ENCODE results near the gene D2HGDH. TPM values are rescaled to one million over a fixed set of nuclear protein-coding genes. Genes with fewer than 3 reads are reported as not detected.
A peak's percentile ranks its signal among the peaks of the same experiment; 100 is the strongest.

Gene D2HGDH
- total and polyA plus RNA-seq, 7 experiments from 2014 or later, result 3.5 to 49.8 (median 32.5) TPM

GRCh38 chr2:241734208-241734466, 293 bp upstream of the D2HGDH start:
- Histone ChIP-seq H3K27me3 (ENCODE audit: control insufficient read depth in 2 of 2, insufficient read depth in 2 of 2, low read length in 2 of 2) (no peaks in the 10 kb centered on the region), H3K27ac (ENCODE audit: low read depth, low read length) (peak overlapping the region; percentile 67), H3K9me3 (ENCODE audit: control insufficient read depth in 2 of 3, low read length in 3 of 3) (no peaks in the 10 kb centered on the region), H3K4me1 (ENCODE audit: control insufficient read depth in 2 of 2, insufficient read depth in 2 of 2, low read length in 2 of 2) (peaks cover 6 to 8% of the 10 kb centered on the region in 2 donors), H3K36me3 (ENCODE audit: control insufficient read depth in 2 of 3, insufficient read depth in 3 of 3, low read length in 3 of 3) (peaks cover 0 to 12% (median 0%) of the 10 kb centered on the region in 3 experiments), H3K4me3 (ENCODE audit: low read length) (peak overlapping the region; percentile 88)
- Mint-ChIP-seq H3K27ac (peak overlapping the region in 1 of 9 donors; percentile 36), H3K36me3 (peaks cover 0 to 5% (median 0%) of the 10 kb centered on the region in 5 donors), H3K27me3 (no peaks in the 10 kb centered on the region), H3K9me3 (no peaks in the 10 kb centered on the region), H3K4me3 (peak overlapping the region in 8 of 10 donors; percentile 53 to 82 (median 71)), H3K4me1 (peaks cover 9 to 49% (median 38%) of the 10 kb centered on the region in 7 donors)
- no peak for ATAC-seq
- ChIA-PET POLR2A (interaction anchor here (0.7 to 1.8 kb wide), 5 partner anchors 33 to 147 kb away, joined by 3 to 22 read pairs (median 3); partner anchors contain the start of genes DTYMK and ING5), CTCF (interaction anchor here (1.3 to 1.5 kb wide), 3 partner anchors 32 to 883 kb away, joined by 3 to 5 read pairs (median 4); partner anchors contain the start of gene ING5)
- DNase-seq, result no peak
- intact Hi-C loops (cut with micrococcal nuclease), result loop anchor here (1.0 to 10.0 kb wide), 13 partner anchors 32 to 1297 kb away; partner anchors contain the start of genes DTYMK (in 2 of the 2), FARP2 (in 2 of the 2), ING5 (in 2 of the 2) and STK25 (in 2 of the 2)

- peaks cover 0 to 12% (median 0%) of the 10 kb centered on the region in 3 experiments for H3K36me3 ChIP-seq (ENCODE audit: control insufficient read depth in 2 of 3, insufficient read depth in 3 of 3, low read length in 3 of 3)
- intact Hi-C loops (cut with micrococcal nuclease), result loop anchor here in 1 of 2 donors (10.0 kb wide), 1 partner anchor 1171 kb away; the partner anchor contains the start of genes DUSP28 and RNPEPL1
- no peaks in the 10 kb centered on the region for H3K9me3 ChIP-seq (ENCODE audit: control insufficient read depth in 2 of 3, low read length in 3 of 3)
- Mint-ChIP-seq H3K27ac (peak overlapping the region in 8 of 9 donors; percentile 1 to 79 (median 68)), H3K4me1 (peaks cover 9 to 59% (median 39%) of the 10 kb centered on the region in 7 donors), H3K36me3 (peaks cover 0 to 5% (median 0%) of the 10 kb centered on the region in 5 donors), H3K9me3 (no peaks in the 10 kb centered on the region), H3K27me3 (no peaks in the 10 kb centered on the region), H3K4me3 (peak overlapping the region; percentile 79 to 89 (median 84))
- ATAC-seq, result no peak
- H3K27ac ChIP-seq (ENCODE audit: low read depth, low read length), result no peak overlapping the region
- DNase-seq, result no peak
- H3K4me1 ChIP-seq (ENCODE audit: control insufficient read depth in 2 of 2, insufficient read depth in 2 of 2, low read length in 2 of 2), result peaks cover 21 to 22% of the 10 kb centered on the region in 2 donors
- H3K27me3 ChIP-seq (ENCODE audit: control insufficient read depth in 2 of 2, insufficient read depth in 2 of 2, low read length in 2 of 2), result no peaks in the 10 kb centered on the region
- ChIA-PET POLR2A (interaction anchor here (1.0 to 1.2 kb wide), 2 partner anchors 34 to 133 kb away, joined by 3 to 5 read pairs; partner anchors contain the start of gene ING5), CTCF (no interaction called here)
- no peak overlapping the region for H3K4me3 ChIP-seq (ENCODE audit: low read length)
These were observed 1.7 kb downstream of the D2HGDH start for GRCh38 chr2:241736111-241736510.

- Mint-ChIP-seq H3K4me3 (peak overlapping the region in 5 of 10 donors; percentile 6 to 49 (median 36)), H3K27ac (peak overlapping the region in 1 of 9 donors; percentile 0)
- POLR2A ChIA-PET, result no interaction called here
These were observed 3.7 kb downstream of the D2HGDH start for GRCh38 chr2:241738040-241738686.

GRCh38 chr2:241739177-241739576, 4.7 kb downstream of the D2HGDH start:
- H3K9me3 ChIP-seq (ENCODE audit: control insufficient read depth in 2 of 3, low read length in 3 of 3), result no peaks in the 10 kb centered on the region
- no peaks in the 10 kb centered on the region for H3K9me3 Mint-ChIP-seq
- ChIA-PET CTCF (interaction anchor here (0.6 kb wide), 1 partner anchor 140 kb away, joined by 3 read pairs; no protein-coding TSS in a partner anchor), POLR2A (interaction anchor here (1.0 to 1.7 kb wide), 2 partner anchors 11 to 37 kb away, joined by 3 to 4 read pairs; partner anchors contain the start of gene ING5)
- H3K4me3 Mint-ChIP-seq, result peak overlapping the region in 1 of 10 donors; percentile 53
- no peak overlapping the region for H3K27ac ChIP-seq (ENCODE audit: low read depth, low read length)
- H3K4me1 ChIP-seq (ENCODE audit: control insufficient read depth in 2 of 2, insufficient read depth in 2 of 2, low read length in 2 of 2), result peaks cover 18 to 30% of the 10 kb centered on the region in 2 donors
- intact Hi-C loops (cut with micrococcal nuclease), result loop anchor here in 1 of 2 donors (10.0 kb wide), 1 partner anchor 1174 kb away; the partner anchor contains the start of genes DUSP28 and RNPEPL1
- H3K4me1 Mint-ChIP-seq, result peaks cover 9 to 40% (median 32%) of the 10 kb centered on the region in 7 donors
- peaks cover 0 to 5% (median 0%) of the 10 kb centered on the region in 5 donors for H3K36me3 Mint-ChIP-seq
- peaks cover 0 to 23% (median 0%) of the 10 kb centered on the region in 3 experiments for H3K36me3 ChIP-seq (ENCODE audit: control insufficient read depth in 2 of 3, insufficient read depth in 3 of 3, low read length in 3 of 3)
- no peaks in the 10 kb centered on the region for H3K27me3 Mint-ChIP-seq
- no peak overlapping the region for H3K27ac Mint-ChIP-seq
- H3K27me3 ChIP-seq (ENCODE audit: control insufficient read depth in 2 of 2, insufficient read depth in 2 of 2, low read length in 2 of 2), result no peaks in the 10 kb centered on the region
- no peak overlapping the region for H3K4me3 ChIP-seq (ENCODE audit: low read length)
- ATAC-seq (no peak), DNase-seq (no peak)

More at GRCh38 chr2:241738040-241738686, 3.7 kb downstream of the D2HGDH start:
- H3K36me3 ChIP-seq (ENCODE audit: control insufficient read depth in 2 of 3, insufficient read depth in 3 of 3, low read length in 3 of 3), result peaks cover 0 to 13% (median 0%) of the 10 kb centered on the region in 3 experiments
- no peaks in the 10 kb centered on the region for H3K27me3 Mint-ChIP-seq
- H3K4me3 ChIP-seq (ENCODE audit: low read length), result no peak overlapping the region
- CTCF ChIA-PET, result no interaction called here
- intact Hi-C loops (cut with micrococcal nuclease), result loop anchor here in 1 of 2 donors (10.0 kb wide), 1 partner anchor 1173 kb away; the partner anchor contains the start of genes DUSP28 and RNPEPL1
- peaks cover 9 to 47% (median 32%) of the 10 kb centered on the region in 7 donors for H3K4me1 Mint-ChIP-seq
- no peak overlapping the region for H3K27ac ChIP-seq (ENCODE audit: low read depth, low read length)
- DNase-seq (no peak), ATAC-seq (no peak)
- peaks cover 0 to 5% (median 0%) of the 10 kb centered on the region in 5 donors for H3K36me3 Mint-ChIP-seq
- H3K9me3 ChIP-seq (ENCODE audit: control insufficient read depth in 2 of 3, low read length in 3 of 3), result no peaks in the 10 kb centered on the region
- peaks cover 21 to 30% of the 10 kb centered on the region in 2 donors for H3K4me1 ChIP-seq (ENCODE audit: control insufficient read depth in 2 of 2, insufficient read depth in 2 of 2, low read length in 2 of 2)
- no peaks in the 10 kb centered on the region for H3K9me3 Mint-ChIP-seq
- H3K27me3 ChIP-seq (ENCODE audit: control insufficient read depth in 2 of 2, insufficient read depth in 2 of 2, low read length in 2 of 2), result no peaks in the 10 kb centered on the region

- POLR2A ChIA-PET, result interaction anchor here (1.0 to 1.7 kb wide), 2 partner anchors 11 to 38 kb away, joined by 3 to 4 read pairs; partner anchors contain the start of gene ING5
- DNase-seq, result peak in 1 of 9 donors; percentile 59
- Mint-ChIP-seq H3K4me3 (peak overlapping the region in 8 of 10 donors; percentile 5 to 57 (median 26)), H3K9me3 (no peaks in the 10 kb centered on the region), H3K36me3 (peaks cover 0 to 6% (median 0%) of the 10 kb centered on the region in 5 donors), H3K27me3 (no peaks in the 10 kb centered on the region), H3K27ac (peak overlapping the region in 4 of 9 donors; percentile 14 to 45 (median 34)), H3K4me1 (peaks cover 9 to 40% (median 32%) of the 10 kb centered on the region in 7 donors)
- H3K4me1 ChIP-seq (ENCODE audit: control insufficient read depth in 2 of 2, insufficient read depth in 2 of 2, low read length in 2 of 2), result peaks cover 18 to 30% of the 10 kb centered on the region in 2 donors
- no peak overlapping the region for H3K4me3 ChIP-seq (ENCODE audit: low read length)
- H3K27me3 ChIP-seq (ENCODE audit: control insufficient read depth in 2 of 2, insufficient read depth in 2 of 2, low read length in 2 of 2), result no peaks in the 10 kb centered on the region
- CTCF ChIA-PET, result interaction anchor here (0.6 kb wide), 3 partner anchors 81 to 449 kb away, joined by 3 read pairs; no protein-coding TSS in a partner anchor
- peaks cover 0 to 27% (median 0%) of the 10 kb centered on the region in 3 experiments for H3K36me3 ChIP-seq (ENCODE audit: control insufficient read depth in 2 of 3, insufficient read depth in 3 of 3, low read length in 3 of 3)
- ATAC-seq, result no peak
- no peaks in the 10 kb centered on the region for H3K9me3 ChIP-seq (ENCODE audit: control insufficient read depth in 2 of 3, low read length in 3 of 3)
- intact Hi-C loops (cut with micrococcal nuclease), result loop anchor here in 1 of 2 donors (10.0 kb wide), 1 partner anchor 1175 kb away; the partner anchor contains the start of genes DUSP28 and RNPEPL1
- no peak overlapping the region for H3K27ac ChIP-seq (ENCODE audit: low read depth, low read length)
These were observed 5.2 kb downstream of the D2HGDH start for GRCh38 chr2:241739651-241740050.

GRCh38 chr2:241741016-241741415, 6.6 kb downstream of the D2HGDH start:
- no peaks in the 10 kb centered on the region for H3K27me3 ChIP-seq (ENCODE audit: control insufficient read depth in 2 of 2, insufficient read depth in 2 of 2, low read length in 2 of 2)
- H3K36me3 Mint-ChIP-seq, result peaks cover 6 to 19% (median 8%) of the 10 kb centered on the region in 5 donors
- peaks cover 18 to 25% of the 10 kb centered on the region in 2 donors for H3K4me1 ChIP-seq (ENCODE audit: control insufficient read depth in 2 of 2, insufficient read depth in 2 of 2, low read length in 2 of 2)
- intact Hi-C loops (cut with micrococcal nuclease), result no loop called here
- peaks cover 9 to 38% (median 32%) of the 10 kb centered on the region in 7 donors for H3K4me1 Mint-ChIP-seq
- no peaks in the 10 kb centered on the region for H3K9me3 ChIP-seq (ENCODE audit: control insufficient read depth in 2 of 3, low read length in 3 of 3)
- ChIA-PET POLR2A (interaction anchor here (0.6 kb wide), 1 partner anchor 101 kb away, joined by 3 read pairs; no protein-coding TSS in a partner anchor), CTCF (no interaction called here)
- H3K36me3 ChIP-seq (ENCODE audit: control insufficient read depth in 2 of 3, insufficient read depth in 3 of 3, low read length in 3 of 3), result peaks cover 0 to 36% (median 0%) of the 10 kb centered on the region in 3 experiments
- no peaks in the 10 kb centered on the region for H3K27me3 Mint-ChIP-seq
- ATAC-seq (peak; percentile 76), DNase-seq (no peak)
- peaks cover 0 to 2% (median 0%) of the 10 kb centered on the region in 11 donors for H3K9me3 Mint-ChIP-seq
- H3K27ac Mint-ChIP-seq, result peak overlapping the region in 4 of 9 donors; percentile 11 to 69 (median 54)
- H3K4me3 ChIP-seq (ENCODE audit: low read length), result no peak overlapping the region
- H3K27ac ChIP-seq (ENCODE audit: low read depth, low read length), result no peak overlapping the region
- peak overlapping the region in 8 of 10 donors; percentile 21 to 76 (median 46) for H3K4me3 Mint-ChIP-seq

Data from naive thymus-derived CD4-positive, alpha-beta T cell (primary cell).